GM23338 (cell line): ENCODE results near the gene SURF4. TPM values are rescaled to one million over a fixed set of nuclear protein-coding genes. Genes with fewer than 3 reads are reported as not detected.

ENCODE experiments used
- ATAC-seq: fragments of 200-7000 bp; cut with Tn5 transposase; 3 replicates; pipeline ENCODE4 v1.9.1; 2020
- DNase-seq: peaks from one replicate; pipeline ENCODE4 v3.0.0-alpha.2; 2015; ENCODE audit warnings: low spot score
- H2AFZ ChIP-seq: fragments of 200-600 bp; sonication (generic); 2 replicates; pipeline ENCODE4 v1.8.0; 2016; ENCODE audit warnings: antibody characterized with exemption, mild to moderate bottlenecking, moderate library complexity
- H3F3A ChIP-seq: fragments of 200-600 bp; sonication (generic); replicated peaks from 2 replicates; pipeline ENCODE4 v1.8.0; 2017; ENCODE audit warnings: antibody characterized with exemption, mixed run types, low read depth
- H3K27ac ChIP-seq: fragments of 200-600 bp; sonication (generic); 2 replicates; pipeline ENCODE4 v1.6.1; 2016; ENCODE audit warnings: low read depth
- H3K27me3 ChIP-seq: fragments of 200-600 bp; sonication (generic); 2 replicates; pipeline ENCODE4 v1.8.0; 2016; ENCODE audit warnings: mild to moderate bottlenecking, mixed run types, moderate library complexity; ENCODE audit not compliant: insufficient read depth
- H3K36me3 ChIP-seq: fragments of 200-600 bp; sonication (generic); 2 replicates; pipeline ENCODE4 v1.8.0; 2016; ENCODE audit warnings: mild to moderate bottlenecking; ENCODE audit not compliant: insufficient read depth
- H3K4me1 ChIP-seq: fragments of 200-600 bp; sonication (generic); 2 replicates; pipeline ENCODE4 v1.8.0; 2016; ENCODE audit warnings: mild to moderate bottlenecking, moderate library complexity; ENCODE audit not compliant: insufficient read depth
- H3K4me2 ChIP-seq: fragments of 200-600 bp; sonication (generic); 2 replicates; pipeline ENCODE4 v1.7.1; 2017; ENCODE audit warnings: mixed run types
- H3K4me3 ChIP-seq: fragments of 200-600 bp; sonication (generic); 2 replicates; pipeline ENCODE4 v1.6.1; 2016; ENCODE audit warnings: mixed run types
- H3K79me2 ChIP-seq: fragments of 200-600 bp; sonication (generic); replicated peaks from 2 replicates; pipeline ENCODE4 v1.8.0; 2017; ENCODE audit warnings: mild to moderate bottlenecking; ENCODE audit not compliant: insufficient read depth
- H3K9me2 ChIP-seq: fragments of 200-600 bp; sonication (generic); 2 replicates; pipeline ENCODE4 v1.8.0; 2017; ENCODE audit not compliant: insufficient read depth
- H4K20me1 ChIP-seq: fragments of 200-600 bp; sonication (generic); replicated peaks from 2 replicates; pipeline ENCODE4 v1.8.0; 2017; ENCODE audit warnings: mild to moderate bottlenecking; ENCODE audit not compliant: insufficient read depth
- H3K27ac Mint-ChIP-seq: 2 replicates; pipeline ENCODE4 v1.8.0; 2020; ENCODE audit warnings: inconsistent platforms, mild to moderate bottlenecking, moderate library complexity, mixed read lengths
- H3K27me3 Mint-ChIP-seq: 3 replicates; pipeline ENCODE4 v1.8.0; 2022; ENCODE audit warnings: low read depth, mild to moderate bottlenecking, moderate library complexity, mixed read lengths, inconsistent platforms; ENCODE audit not compliant: insufficient read depth, poor library complexity
- H3K36me3 Mint-ChIP-seq: 3 replicates; pipeline ENCODE4 v1.8.0; 2021; ENCODE audit warnings: low read depth, mild to moderate bottlenecking, inconsistent platforms, moderate library complexity, mixed read lengths
- H3K4me1 Mint-ChIP-seq: 3 replicates; pipeline ENCODE4 v1.8.0; 2020; ENCODE audit warnings: mild to moderate bottlenecking, inconsistent platforms, mixed read lengths
- H3K4me3 Mint-ChIP-seq: 3 replicates; pipeline ENCODE4 v1.8.0; 2021; ENCODE audit warnings: moderate library complexity, mild to moderate bottlenecking, inconsistent platforms, mixed read lengths
- H3K9me3 Mint-ChIP-seq: 3 replicates; pipeline ENCODE4 v1.8.0; 2020; ENCODE audit warnings: moderate library complexity, mild to moderate bottlenecking, inconsistent platforms, mixed read lengths
- CREB1 ChIP-seq: fragments of 250-450 bp; sonication (Bioruptor Pico); IDR thresholded peaks from 2 replicates; pipeline ENCODE4 v1.5.0; 2020; ENCODE audit warnings: low read depth, mild to moderate bottlenecking, moderate library complexity
- CTCF ChIP-seq, 2 experiments: fragments of 200-600 bp in 1 of 2; sonication (generic) in 1 of 2; conservative IDR thresholded peaks; 2 replicates each; pipeline versions ENCODE4 v1.5.1 to v1.6.1; 2016 to 2017; ENCODE audit warnings: antibody characterized with exemption in 2 of 2, low read depth in 2 of 2, mild to moderate bottlenecking in 2 of 2, moderate library complexity in 1 of 2
- ETS1 ChIP-seq: IDR thresholded peaks from 2 replicates; pipeline ENCODE4 v1.6.1; 2016; ENCODE audit warnings: antibody characterized with exemption
- EZH2 ChIP-seq: fragments of 200-600 bp; sonication (generic); IDR thresholded peaks from one replicate; pipeline ENCODE4 v1.8.0; 2017; ENCODE audit warnings: antibody characterized with exemption, mild to moderate bottlenecking, low read depth; ENCODE audit not compliant: unreplicated experiment
- EZH2phosphoT487 ChIP-seq: fragments of 200-600 bp; sonication (generic); IDR thresholded peaks from one replicate; pipeline ENCODE4 v1.8.1; 2018; ENCODE audit warnings: antibody characterized with exemption; ENCODE audit not compliant: unreplicated experiment
- JUNB ChIP-seq: IDR thresholded peaks from one replicate; pipeline ENCODE4 v1.6.1; 2016; ENCODE audit warnings: antibody characterized with exemption; ENCODE audit not compliant: unreplicated experiment
- NANOG ChIP-seq: IDR thresholded peaks from 2 replicates; pipeline ENCODE4 v1.6.1; 2016; ENCODE audit warnings: antibody characterized with exemption, borderline replicate concordance
- POLR2AphosphoS5 ChIP-seq: IDR thresholded peaks from 2 replicates; pipeline ENCODE4 v1.6.1; 2016; ENCODE audit warnings: antibody characterized with exemption, low read depth
- REST ChIP-seq: IDR thresholded peaks from one replicate; pipeline ENCODE4 v1.6.1; 2018; ENCODE audit warnings: antibody characterized with exemption; ENCODE audit not compliant: unreplicated experiment
- STAT1 ChIP-seq: IDR thresholded peaks from one replicate; pipeline ENCODE4 v1.6.1; 2016; ENCODE audit warnings: antibody characterized with exemption; ENCODE audit not compliant: unreplicated experiment
- ZNF114 ChIP-seq: fragments of 250-450 bp; sonication (Bioruptor Pico); IDR thresholded peaks from 2 replicates; pipeline ENCODE4 v1.5.0; 2020; ENCODE audit warnings: mild to moderate bottlenecking, moderate library complexity
- ZNF331 ChIP-seq: fragments of 250-450 bp; sonication (Bioruptor Pico); IDR thresholded peaks from 2 replicates; pipeline ENCODE4 v1.5.0; 2020; ENCODE audit warnings: low read depth, mild to moderate bottlenecking, moderate library complexity
- ZNF462 ChIP-seq: fragments of 250-450 bp; sonication (Bioruptor Pico); IDR thresholded peaks from 2 replicates; pipeline ENCODE4 v1.5.0; 2020; ENCODE audit warnings: mild to moderate bottlenecking, moderate library complexity
- polyA plus RNA-seq: library from polyadenylated mRNA; unstranded; fragments of >200 nt; fragmentation: Nextera tagmentation; extraction: Ambion mirVana; gene quantifications from 2 replicates; pipeline ENCODE4 v1.2.1, GENCODE V29; 2016
- total RNA-seq: library from RNA; depleted of rRNA; stranded (reverse); fragments of >200 nt; shearing (Covaris generic); gene quantifications from 2 replicates; pipeline ENCODE4 v1.2.3, GENCODE V29; 2014

Gene SURF4
- total and polyA plus RNA-seq, 2 experiments from 2014 or later, result 66.3 to 242 TPM

- H3K27ac Mint-ChIP-seq, result no peak overlapping the region
- Histone ChIP-seq H3K4me3 (no peak overlapping the region), H3K4me2 (no peak overlapping the region), H4K20me1 (no peaks in the 10 kb centered on the region), H3K79me2 (no peaks in the 10 kb centered on the region), H3K27me3 (no peaks in the 10 kb centered on the region), H3F3A (no peaks in the 10 kb centered on the region), H3K27ac (no peak overlapping the region), H3K36me3 (no peaks in the 10 kb centered on the region), H2AFZ (no peak overlapping the region), H3K9me2 (no peaks in the 10 kb centered on the region), H3K4me1 (no peaks in the 10 kb centered on the region)
- H3K36me3 Mint-ChIP-seq, result no peaks in the 10 kb centered on the region
- DNase-seq, result no peak
- TF ChIP-seq CREB1 (CRISPR knock-in tag), result no peak
- no peak for TF ChIP-seq NANOG
- TF ChIP-seq REST, result no peak
- no peak for TF ChIP-seq STAT1
- TF ChIP-seq ZNF114 (CRISPR knock-in tag), result no peak
- no peak for TF ChIP-seq POLR2AphosphoS5
- no peak for TF ChIP-seq ZNF462 (CRISPR knock-in tag)
- no peak for TF ChIP-seq CTCF (conservative IDR thresholded peaks at IDR 0.05; ENCODE audit: low read depth in 2 of 2)
- TF ChIP-seq EZH2, result no peak
- TF ChIP-seq ETS1, result no peak
- no peak for TF ChIP-seq ZNF331 (CRISPR knock-in tag)
- no peak for TF ChIP-seq JUNB
- TF ChIP-seq EZH2phosphoT487, result no peak
- peaks cover 19% of the 10 kb centered on the region for H3K27me3 Mint-ChIP-seq
- H3K4me3 Mint-ChIP-seq, result no peak overlapping the region
- ATAC-seq, result no peak
- no peaks in the 10 kb centered on the region for H3K4me1 Mint-ChIP-seq
- H3K9me3 Mint-ChIP-seq, result no peaks in the 10 kb centered on the region
These were observed 22.0 kb upstream of the SURF4 start for GRCh38 chr9:133397895-133398294.
